Measurements from ENCODE around the gene MRPL11.

DNA sequence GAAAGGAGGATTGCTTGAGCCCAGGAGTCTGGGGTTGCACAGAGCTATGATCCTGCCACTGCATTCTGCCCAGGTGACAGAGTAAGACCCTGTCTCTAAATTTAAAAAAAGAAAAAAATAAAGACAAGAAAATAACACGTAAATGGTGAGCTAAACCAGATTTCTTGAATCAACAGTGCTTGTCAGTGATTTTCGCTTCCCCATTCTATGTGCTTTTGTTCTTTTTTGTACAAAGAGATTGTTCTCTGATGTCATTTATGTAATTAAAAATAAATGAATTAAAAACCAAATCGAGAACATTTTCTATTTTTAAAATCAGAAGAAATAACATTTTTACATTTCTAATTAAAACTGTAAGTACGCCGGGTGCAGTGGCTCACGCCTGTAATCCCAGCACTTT lies 47.3 kb downstream of the MRPL11 start:
- TF ChIP-seq, protein P1, sequence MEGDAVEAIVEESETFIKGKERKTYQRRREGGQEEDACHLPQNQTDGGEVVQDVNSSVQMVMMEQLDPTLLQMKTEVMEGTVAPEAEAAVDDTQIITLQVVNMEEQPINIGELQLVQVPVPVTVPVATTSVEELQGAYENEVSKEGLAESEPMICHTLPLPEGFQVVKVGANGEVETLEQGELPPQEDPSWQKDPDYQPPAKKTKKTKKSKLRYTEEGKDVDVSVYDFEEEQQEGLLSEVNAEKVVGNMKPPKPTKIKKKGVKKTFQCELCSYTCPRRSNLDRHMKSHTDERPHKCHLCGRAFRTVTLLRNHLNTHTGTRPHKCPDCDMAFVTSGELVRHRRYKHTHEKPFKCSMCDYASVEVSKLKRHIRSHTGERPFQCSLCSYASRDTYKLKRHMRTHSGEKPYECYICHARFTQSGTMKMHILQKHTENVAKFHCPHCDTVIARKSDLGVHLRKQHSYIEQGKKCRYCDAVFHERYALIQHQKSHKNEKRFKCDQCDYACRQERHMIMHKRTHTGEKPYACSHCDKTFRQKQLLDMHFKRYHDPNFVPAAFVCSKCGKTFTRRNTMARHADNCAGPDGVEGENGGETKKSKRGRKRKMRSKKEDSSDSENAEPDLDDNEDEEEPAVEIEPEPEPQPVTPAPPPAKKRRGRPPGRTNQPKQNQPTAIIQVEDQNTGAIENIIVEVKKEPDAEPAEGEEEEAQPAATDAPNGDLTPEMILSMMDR (IDR thresholded peaks at IDR 0.05 in 8 of 11, conservative IDR thresholded peaks at IDR 0.05 in 3 of 11), result no peak
- TF ChIP-seq POLR2A (IDR thresholded peaks at IDR 0.05), result no peak

Data from spleen (tissue), 7 donors.